WERI-Rb-1 (cell line): ENCODE data around the gene CFAP251.

Source experiments
- DNase-seq: peaks from one replicate; pipeline ENCODE4 v3.0.0-alpha.2; 2020
- H3K27ac ChIP-seq: fragments of 250-450 bp; sonication (Bioruptor Pico); 2 replicates; pipeline ENCODE4 v1.5.1; 2020; ENCODE audit warnings: mild to moderate bottlenecking, moderate library complexity
- H3K27me3 ChIP-seq: fragments of 250-450 bp; sonication (Bioruptor Pico); 2 replicates; pipeline ENCODE4 v1.5.1; 2021; ENCODE audit warnings: mild to moderate bottlenecking, low read depth, moderate library complexity; ENCODE audit not compliant: insufficient read depth, severe bottlenecking
- H3K36me3 ChIP-seq: fragments of 250-450 bp; sonication (Bioruptor Pico); 2 replicates; pipeline ENCODE4 v1.5.1; 2020; ENCODE audit warnings: mild to moderate bottlenecking, moderate library complexity
- H3K4me3 ChIP-seq: 2 replicates; pipeline ENCODE4 v1.5.1; 2011; ENCODE audit warnings: low read depth, mild to moderate bottlenecking, control low read depth, low read length
- H3K9me3 ChIP-seq: fragments of 250-450 bp; sonication (Bioruptor Pico); 2 replicates; pipeline ENCODE4 v1.5.1; 2021; ENCODE audit warnings: mild to moderate bottlenecking, moderate library complexity; ENCODE audit not compliant: severe bottlenecking
- TF ChIP-seq, protein P1 (sequence below): IDR thresholded peaks from 2 replicates; pipeline ENCODE4 v1.5.1; 2011; ENCODE audit warnings: low read depth, mild to moderate bottlenecking, control low read depth, inconsistent platforms, low read length

Gene CFAP251

DNA sequence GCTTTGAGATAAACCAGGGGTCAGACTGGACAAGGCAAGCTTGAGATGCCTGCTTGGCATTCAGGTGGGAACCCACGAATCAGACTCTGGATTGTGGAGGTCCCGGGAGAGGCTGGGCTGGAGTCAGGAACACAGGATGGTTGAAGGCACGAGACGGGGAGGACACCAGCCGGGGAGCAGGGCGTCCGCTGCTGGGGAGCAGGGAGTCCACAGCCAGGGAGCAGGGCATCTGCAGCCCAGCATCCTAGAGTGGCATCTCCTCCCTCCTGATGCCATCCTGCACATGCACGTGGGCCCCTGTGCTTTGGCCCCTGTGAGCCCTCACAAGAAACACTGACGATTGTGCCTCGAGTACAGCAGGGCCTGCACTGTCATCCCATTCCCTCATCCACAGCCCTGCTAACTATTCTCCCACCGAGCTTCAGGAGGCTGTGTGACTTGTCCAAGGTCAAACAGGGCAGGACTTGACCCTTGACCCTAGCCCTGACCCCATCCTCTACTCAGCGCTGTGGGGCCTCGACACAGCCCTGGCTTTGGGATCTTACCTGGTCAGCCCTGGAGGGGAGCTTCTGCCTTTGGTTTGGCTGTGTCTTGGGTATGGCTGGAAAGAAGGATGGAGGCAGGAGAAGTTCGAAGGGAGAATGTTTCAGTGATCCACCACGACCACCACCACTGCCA is 45.1 kb downstream of the CFAP251 start:
- Histone ChIP-seq H3K36me3 (no peaks in the 10 kb centered on the region), H3K27me3 (no peaks in the 10 kb centered on the region), H3K27ac (no peak overlapping the region), H3K4me3 (no peak overlapping the region), H3K9me3 (no peaks in the 10 kb centered on the region)
- no peak for DNase-seq
- TF ChIP-seq, protein P1, sequence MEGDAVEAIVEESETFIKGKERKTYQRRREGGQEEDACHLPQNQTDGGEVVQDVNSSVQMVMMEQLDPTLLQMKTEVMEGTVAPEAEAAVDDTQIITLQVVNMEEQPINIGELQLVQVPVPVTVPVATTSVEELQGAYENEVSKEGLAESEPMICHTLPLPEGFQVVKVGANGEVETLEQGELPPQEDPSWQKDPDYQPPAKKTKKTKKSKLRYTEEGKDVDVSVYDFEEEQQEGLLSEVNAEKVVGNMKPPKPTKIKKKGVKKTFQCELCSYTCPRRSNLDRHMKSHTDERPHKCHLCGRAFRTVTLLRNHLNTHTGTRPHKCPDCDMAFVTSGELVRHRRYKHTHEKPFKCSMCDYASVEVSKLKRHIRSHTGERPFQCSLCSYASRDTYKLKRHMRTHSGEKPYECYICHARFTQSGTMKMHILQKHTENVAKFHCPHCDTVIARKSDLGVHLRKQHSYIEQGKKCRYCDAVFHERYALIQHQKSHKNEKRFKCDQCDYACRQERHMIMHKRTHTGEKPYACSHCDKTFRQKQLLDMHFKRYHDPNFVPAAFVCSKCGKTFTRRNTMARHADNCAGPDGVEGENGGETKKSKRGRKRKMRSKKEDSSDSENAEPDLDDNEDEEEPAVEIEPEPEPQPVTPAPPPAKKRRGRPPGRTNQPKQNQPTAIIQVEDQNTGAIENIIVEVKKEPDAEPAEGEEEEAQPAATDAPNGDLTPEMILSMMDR = no peak

- H3K9me3 ChIP-seq = no peaks in the 10 kb centered on the region
- no peak overlapping the region for H3K27ac ChIP-seq
- no peaks in the 10 kb centered on the region for H3K27me3 ChIP-seq
- H3K4me3 ChIP-seq = no peak overlapping the region
- DNase-seq = no peak
- no peaks in the 10 kb centered on the region for H3K36me3 ChIP-seq
- TF ChIP-seq, protein P1 = no peak
These were observed 46.6 kb downstream of the CFAP251 start for GRCh38 chr12:121964813-121965643.

GRCh38 chr12:121966959-121967358 is 48.6 kb downstream of the CFAP251 start:
- no peaks in the 10 kb centered on the region for H3K9me3 ChIP-seq
- no peak overlapping the region for H3K27ac ChIP-seq
- H3K27me3 ChIP-seq = no peaks in the 10 kb centered on the region
- TF ChIP-seq, protein P1 = no peak
- no peak overlapping the region for H3K4me3 ChIP-seq
- no peaks in the 10 kb centered on the region for H3K36me3 ChIP-seq
- no peak for DNase-seq

- H3K9me3 ChIP-seq = peaks cover 11% of the 10 kb centered on the region
- TF ChIP-seq, protein P1 = no peak
- no peak overlapping the region for H3K27ac ChIP-seq
These were observed 50.5 kb downstream of the CFAP251 start for GRCh38 chr12:121968876-121969275.

GRCh38 chr12:121969726-121970125 is 51.3 kb downstream of the CFAP251 start:
- Histone ChIP-seq H3K36me3 (no peaks in the 10 kb centered on the region), H3K27me3 (peaks cover 2% of the 10 kb centered on the region), H3K9me3 (peaks cover 11% of the 10 kb centered on the region), H3K27ac (no peak overlapping the region), H3K4me3 (no peak overlapping the region)
- no peak for DNase-seq
- TF ChIP-seq, protein P1 = no peak

More at GRCh38 chr12:121968876-121969275, 50.5 kb downstream of the CFAP251 start:
- no peaks in the 10 kb centered on the region for H3K36me3 ChIP-seq
- DNase-seq = no peak
- no peak overlapping the region for H3K4me3 ChIP-seq
- no peaks in the 10 kb centered on the region for H3K27me3 ChIP-seq
